Measurements from ENCODE around the gene SNX17. TPM values are rescaled to one million over a fixed set of nuclear protein-coding genes. Genes with fewer than 3 reads are reported as not detected.

Gene SNX17
- total and polyA plus RNA-seq, 2 of the 13 experiments (the other 11 are each of a cell fraction or from before 2014, with no cell fraction given) = 75.0 to 109 TPM

DNA sequence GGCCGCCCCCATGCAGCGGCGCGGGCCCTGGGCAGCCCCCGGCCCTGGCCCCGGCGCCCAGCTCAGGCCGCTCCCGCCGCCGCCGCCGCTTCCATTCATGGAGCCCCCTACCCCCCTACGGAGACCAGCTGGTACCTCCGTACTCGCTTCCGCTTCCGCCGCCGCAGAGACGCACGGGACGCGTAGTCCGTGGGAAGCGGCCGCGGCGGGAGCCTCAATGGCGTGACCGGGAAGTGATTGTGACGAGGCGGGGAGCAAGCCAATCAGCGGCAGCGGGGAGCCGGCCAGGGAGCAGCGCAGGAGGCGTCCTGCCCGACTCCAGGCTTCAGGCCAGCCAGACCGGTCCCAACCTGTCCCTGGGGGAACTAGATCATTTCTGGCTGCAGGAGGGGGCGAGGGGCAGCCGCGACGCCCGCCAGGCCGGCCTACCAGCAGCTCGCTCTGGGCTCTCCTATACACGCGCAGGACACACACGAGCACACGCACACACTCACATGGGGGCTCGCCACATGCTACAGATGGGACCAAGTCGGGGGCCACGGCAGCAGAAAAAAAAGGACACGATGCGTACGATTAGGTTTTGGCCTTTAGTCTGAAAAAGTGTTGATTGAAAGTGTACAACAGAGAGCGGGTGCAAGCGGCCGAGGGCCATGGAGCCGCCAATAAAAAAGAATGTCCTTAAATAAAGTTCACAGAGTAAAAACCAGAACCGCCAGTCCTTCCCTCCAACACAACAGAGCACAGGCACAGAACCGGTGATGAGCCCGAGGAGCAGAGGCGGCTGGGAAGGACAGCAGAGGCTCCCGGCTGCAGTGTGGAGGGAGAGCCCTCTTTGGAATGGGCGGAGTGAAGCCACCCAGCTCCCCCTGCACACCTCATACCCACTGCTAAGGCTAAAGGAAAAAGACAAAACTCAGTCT is 10.5 kb downstream of the SNX17 start, which contains the start of gene ZNF513 (continued):
- TF ChIP-seq, protein P1, sequence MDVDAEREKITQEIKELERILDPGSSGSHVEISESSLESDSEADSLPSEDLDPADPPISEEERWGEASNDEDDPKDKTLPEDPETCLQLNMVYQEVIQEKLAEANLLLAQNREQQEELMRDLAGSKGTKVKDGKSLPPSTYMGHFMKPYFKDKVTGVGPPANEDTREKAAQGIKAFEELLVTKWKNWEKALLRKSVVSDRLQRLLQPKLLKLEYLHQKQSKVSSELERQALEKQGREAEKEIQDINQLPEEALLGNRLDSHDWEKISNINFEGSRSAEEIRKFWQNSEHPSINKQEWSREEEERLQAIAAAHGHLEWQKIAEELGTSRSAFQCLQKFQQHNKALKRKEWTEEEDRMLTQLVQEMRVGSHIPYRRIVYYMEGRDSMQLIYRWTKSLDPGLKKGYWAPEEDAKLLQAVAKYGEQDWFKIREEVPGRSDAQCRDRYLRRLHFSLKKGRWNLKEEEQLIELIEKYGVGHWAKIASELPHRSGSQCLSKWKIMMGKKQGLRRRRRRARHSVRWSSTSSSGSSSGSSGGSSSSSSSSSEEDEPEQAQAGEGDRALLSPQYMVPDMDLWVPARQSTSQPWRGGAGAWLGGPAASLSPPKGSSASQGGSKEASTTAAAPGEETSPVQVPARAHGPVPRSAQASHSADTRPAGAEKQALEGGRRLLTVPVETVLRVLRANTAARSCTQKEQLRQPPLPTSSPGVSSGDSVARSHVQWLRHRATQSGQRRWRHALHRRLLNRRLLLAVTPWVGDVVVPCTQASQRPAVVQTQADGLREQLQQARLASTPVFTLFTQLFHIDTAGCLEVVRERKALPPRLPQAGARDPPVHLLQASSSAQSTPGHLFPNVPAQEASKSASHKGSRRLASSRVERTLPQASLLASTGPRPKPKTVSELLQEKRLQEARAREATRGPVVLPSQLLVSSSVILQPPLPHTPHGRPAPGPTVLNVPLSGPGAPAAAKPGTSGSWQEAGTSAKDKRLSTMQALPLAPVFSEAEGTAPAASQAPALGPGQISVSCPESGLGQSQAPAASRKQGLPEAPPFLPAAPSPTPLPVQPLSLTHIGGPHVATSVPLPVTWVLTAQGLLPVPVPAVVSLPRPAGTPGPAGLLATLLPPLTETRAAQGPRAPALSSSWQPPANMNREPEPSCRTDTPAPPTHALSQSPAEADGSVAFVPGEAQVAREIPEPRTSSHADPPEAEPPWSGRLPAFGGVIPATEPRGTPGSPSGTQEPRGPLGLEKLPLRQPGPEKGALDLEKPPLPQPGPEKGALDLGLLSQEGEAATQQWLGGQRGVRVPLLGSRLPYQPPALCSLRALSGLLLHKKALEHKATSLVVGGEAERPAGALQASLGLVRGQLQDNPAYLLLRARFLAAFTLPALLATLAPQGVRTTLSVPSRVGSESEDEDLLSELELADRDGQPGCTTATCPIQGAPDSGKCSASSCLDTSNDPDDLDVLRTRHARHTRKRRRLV (CRISPR knock-in tag; IDR thresholded peaks at IDR 0.05) = 0 out of 2 replicates have a peak, but pooled peaks have one; percentile 47
- TF ChIP-seq, protein P2, sequence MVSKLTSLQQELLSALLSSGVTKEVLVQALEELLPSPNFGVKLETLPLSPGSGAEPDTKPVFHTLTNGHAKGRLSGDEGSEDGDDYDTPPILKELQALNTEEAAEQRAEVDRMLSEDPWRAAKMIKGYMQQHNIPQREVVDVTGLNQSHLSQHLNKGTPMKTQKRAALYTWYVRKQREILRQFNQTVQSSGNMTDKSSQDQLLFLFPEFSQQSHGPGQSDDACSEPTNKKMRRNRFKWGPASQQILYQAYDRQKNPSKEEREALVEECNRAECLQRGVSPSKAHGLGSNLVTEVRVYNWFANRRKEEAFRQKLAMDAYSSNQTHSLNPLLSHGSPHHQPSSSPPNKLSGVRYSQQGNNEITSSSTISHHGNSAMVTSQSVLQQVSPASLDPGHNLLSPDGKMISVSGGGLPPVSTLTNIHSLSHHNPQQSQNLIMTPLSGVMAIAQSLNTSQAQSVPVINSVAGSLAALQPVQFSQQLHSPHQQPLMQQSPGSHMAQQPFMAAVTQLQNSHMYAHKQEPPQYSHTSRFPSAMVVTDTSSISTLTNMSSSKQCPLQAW (CRISPR knock-in tag; IDR thresholded peaks at IDR 0.05) = 0 out of 2 replicates have a peak, but pooled peaks have one; percentile 38
- TF ChIP-seq MAX (IDR thresholded peaks at IDR 0.05) (peak; percentile 86), ZNF34 (CRISPR knock-in tag; IDR thresholded peaks at IDR 0.05; ENCODE audit: borderline replicate concordance) (0 out of 2 replicates have a peak, but pooled peaks have one; percentile 19), GFI1 (CRISPR knock-in tag; IDR thresholded peaks at IDR 0.05; ENCODE audit: borderline replicate concordance) (no peak), AHDC1 (CRISPR knock-in tag; IDR thresholded peaks at IDR 0.05; ENCODE audit: borderline replicate concordance) (no peak), KLF15 (CRISPR knock-in tag; IDR thresholded peaks at IDR 0.05; ENCODE audit: borderline replicate concordance) (no peak), EP300 (IDR thresholded peaks at IDR 0.05; ENCODE audit: low read depth in 2 of 2, low read length in 2 of 2) (0 out of 4 replicates have a peak, but pooled peaks of 1 of the 2 experiments have one; percentile 5), EP300 (CRISPR knock-in tag; IDR thresholded peaks at IDR 0.05; ENCODE audit: borderline replicate concordance) (no peak), MED8 (CRISPR knock-in tag; IDR thresholded peaks at IDR 0.05; ENCODE audit: insufficient replicate concordance) (no peak)
- TF ChIP-seq, protein P3, sequence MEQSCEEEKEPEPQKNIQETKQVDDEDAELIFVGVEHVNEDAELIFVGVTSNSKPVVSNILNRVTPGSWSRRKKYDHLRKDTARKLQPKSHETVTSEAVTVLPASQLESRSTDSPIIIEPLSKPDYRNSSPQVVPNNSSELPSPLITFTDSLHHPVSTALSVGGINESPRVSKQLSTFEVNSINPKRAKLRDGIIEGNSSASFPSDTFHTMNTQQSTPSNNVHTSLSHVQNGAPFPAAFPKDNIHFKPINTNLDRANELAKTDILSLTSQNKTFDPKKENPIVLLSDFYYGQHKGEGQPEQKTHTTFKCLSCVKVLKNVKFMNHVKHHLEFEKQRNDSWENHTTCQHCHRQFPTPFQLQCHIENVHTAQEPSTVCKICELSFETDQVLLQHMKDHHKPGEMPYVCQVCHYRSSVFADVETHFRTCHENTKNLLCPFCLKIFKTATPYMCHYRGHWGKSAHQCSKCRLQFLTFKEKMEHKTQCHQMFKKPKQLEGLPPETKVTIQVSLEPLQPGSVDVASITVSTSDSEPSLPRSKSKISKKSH (CRISPR knock-in tag; IDR thresholded peaks at IDR 0.05; ENCODE audit: borderline replicate concordance) = 0 out of 2 replicates have a peak, but pooled peaks have one; percentile 59

Measured in HepG2 (cell line).